Adrenal gland (tissue), 5 donors: ENCODE results near the gene LMNA.
"Not testable (repeated sequence)": the region's sequence is repeated elsewhere in the genome, so short reads cannot be mapped to it uniquely, and the experiment has no call there.

Experiments used
- POLR2A ChIP-seq, 2 donors: fragments of 450-650 bp; IDR thresholded peaks; one replicate each; pipeline ENCODE4 v1.6.1; 2017; ENCODE audit warnings: antibody characterized with exemption in 2 of 2, mild to moderate bottlenecking in 2 of 2, moderate library complexity in 1 of 2
- TF ChIP-seq, protein P1 (sequence below), 6 experiments: fragments of 450-650 bp in 4 of 6; fragments of 200-600 bp in 2 of 6; sonication (generic) in 1 of 6; IDR thresholded peaks; 1 replicate in 5 of 6; 2 replicates in 1 of 6; pipeline versions ENCODE4 v1.5.1 to v1.8.0; 2016 to 2021; ENCODE audit warnings: antibody characterized with exemption in 6 of 6, mild to moderate bottlenecking in 2 of 6, moderate library complexity in 1 of 6
- donor health status: DM: no; HTN: no; CAD: no.

DNA sequence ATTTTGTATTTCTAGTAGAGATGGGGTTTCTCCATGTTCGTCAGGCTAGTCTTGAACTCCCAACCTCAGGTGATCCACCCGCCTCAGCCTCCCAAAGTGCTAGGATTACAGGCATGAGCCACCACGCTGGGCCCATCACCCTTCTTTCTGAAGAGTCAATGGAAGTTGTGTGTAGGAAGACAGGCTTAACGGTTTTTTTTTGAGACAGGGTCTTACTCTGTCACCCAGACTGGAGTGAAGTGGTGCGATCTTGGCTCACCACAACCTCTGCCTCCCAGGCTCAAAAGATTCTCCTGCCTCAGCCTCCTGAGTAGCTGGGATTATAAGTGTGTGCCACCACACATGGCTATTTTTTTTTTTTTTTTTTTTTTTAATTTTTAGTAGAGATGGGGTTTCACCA is 2.2 kb downstream of the LMNA start:
- TF ChIP-seq, protein P1, sequence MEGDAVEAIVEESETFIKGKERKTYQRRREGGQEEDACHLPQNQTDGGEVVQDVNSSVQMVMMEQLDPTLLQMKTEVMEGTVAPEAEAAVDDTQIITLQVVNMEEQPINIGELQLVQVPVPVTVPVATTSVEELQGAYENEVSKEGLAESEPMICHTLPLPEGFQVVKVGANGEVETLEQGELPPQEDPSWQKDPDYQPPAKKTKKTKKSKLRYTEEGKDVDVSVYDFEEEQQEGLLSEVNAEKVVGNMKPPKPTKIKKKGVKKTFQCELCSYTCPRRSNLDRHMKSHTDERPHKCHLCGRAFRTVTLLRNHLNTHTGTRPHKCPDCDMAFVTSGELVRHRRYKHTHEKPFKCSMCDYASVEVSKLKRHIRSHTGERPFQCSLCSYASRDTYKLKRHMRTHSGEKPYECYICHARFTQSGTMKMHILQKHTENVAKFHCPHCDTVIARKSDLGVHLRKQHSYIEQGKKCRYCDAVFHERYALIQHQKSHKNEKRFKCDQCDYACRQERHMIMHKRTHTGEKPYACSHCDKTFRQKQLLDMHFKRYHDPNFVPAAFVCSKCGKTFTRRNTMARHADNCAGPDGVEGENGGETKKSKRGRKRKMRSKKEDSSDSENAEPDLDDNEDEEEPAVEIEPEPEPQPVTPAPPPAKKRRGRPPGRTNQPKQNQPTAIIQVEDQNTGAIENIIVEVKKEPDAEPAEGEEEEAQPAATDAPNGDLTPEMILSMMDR (IDR thresholded peaks at IDR 0.05) = not testable (repeated sequence)
- TF ChIP-seq POLR2A (IDR thresholded peaks at IDR 0.05) = not testable (repeated sequence)
